Fibroblast of skin of right biceps (primary cell): Measurements from ENCODE around the gene RNMT.
A peak's percentile ranks its signal among the peaks of the same experiment; 100 is the strongest.
"Not testable (repeated sequence)": the region's sequence is repeated elsewhere in the genome, so short reads cannot be mapped to it uniquely, and the experiment has no call there.

Experiments used
- DNase-seq: peaks from one replicate; pipeline ENCODE4 v3.0.0-alpha.2; 2013

The RNMT gene

DNA sequence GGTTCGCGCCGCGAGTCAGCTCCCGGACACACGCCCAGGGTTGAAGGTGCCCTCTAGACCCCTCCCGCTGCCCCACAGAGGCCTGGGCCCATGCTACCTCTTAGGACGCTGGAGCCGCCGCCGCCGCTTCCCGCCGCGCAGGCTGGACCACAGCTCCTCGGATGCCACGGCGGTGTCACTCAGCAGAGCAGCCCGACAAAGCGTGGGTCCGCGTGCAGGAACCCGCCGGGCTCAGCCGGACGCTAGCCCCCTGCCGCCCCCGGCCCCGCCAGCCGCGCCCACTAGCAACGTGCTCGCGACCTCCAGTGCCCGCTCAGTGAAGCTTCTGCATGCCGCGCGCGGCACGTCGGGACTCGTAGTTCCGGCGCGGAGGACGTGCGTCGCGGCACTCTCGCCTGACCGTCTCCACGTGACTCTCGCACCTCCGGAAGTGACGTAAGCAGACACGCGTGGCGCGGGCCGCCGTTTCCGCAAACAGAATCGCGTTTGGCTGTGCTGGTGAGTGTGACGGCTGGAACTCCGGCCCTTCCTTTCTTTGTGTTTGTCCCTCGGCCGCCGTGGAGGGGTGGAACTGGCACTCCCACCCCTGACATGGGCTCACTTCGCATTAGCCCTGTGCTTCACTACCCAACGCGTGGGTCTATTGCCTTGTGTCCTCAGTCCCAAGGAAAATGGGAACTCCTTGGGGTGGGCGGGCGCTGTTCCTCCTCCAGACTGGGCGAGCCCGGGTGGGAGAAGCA, at the start of gene RNMT, which contains the start of gene FAM210A:
Gene RNMT, plus strand, starts transcription at position 442 of the 740 bp plus-strand sequence. CDS start 4,845 bp downstream, outside the sequence.
Gene FAM210A, minus strand, starts transcription at position 327 of the 740 bp plus-strand sequence. CDS start 44,481 bp downstream, outside the sequence.
- DNase-seq, result peak; percentile 95

DNA sequence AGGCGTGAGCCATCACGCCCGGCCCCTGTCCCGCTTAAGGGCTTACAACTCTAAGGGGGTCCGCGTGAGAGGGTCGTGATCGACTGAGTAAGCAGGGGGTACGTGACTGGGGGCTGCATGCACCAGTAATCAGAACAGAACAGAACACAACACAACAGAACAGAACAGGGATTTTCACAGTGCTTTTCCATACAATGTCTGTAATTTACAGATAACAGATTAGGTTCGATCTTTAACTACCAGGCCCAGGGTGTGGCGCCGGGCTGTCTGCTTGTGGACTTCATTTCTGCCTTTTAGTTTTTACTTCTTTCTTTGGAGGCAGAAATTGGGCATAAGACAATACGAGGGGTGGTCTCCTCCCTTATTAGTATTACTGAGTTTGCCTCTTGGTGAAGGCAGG, 49.1 kb upstream of the RNMT start:
- DNase-seq, result not testable (repeated sequence)

DNA sequence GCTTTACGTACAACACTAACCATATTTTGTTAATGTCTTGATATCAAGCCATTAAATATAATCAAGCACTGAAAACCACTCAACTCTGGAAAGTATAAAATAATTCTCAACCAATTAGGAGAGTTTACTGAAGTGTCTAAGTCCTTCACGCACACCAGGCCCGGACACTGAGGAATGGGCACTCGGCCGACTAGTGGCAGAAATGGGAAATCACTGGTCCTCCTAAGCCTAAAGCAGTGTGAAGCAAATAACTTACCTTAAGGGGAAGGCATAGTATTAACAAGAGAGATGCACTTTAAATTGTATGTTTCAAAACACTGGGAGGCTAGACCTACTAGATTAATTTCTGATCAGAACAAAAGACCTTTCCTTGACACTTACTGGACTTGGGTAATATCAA, 45.9 kb upstream of the RNMT start:
- no peak for DNase-seq

DNA sequence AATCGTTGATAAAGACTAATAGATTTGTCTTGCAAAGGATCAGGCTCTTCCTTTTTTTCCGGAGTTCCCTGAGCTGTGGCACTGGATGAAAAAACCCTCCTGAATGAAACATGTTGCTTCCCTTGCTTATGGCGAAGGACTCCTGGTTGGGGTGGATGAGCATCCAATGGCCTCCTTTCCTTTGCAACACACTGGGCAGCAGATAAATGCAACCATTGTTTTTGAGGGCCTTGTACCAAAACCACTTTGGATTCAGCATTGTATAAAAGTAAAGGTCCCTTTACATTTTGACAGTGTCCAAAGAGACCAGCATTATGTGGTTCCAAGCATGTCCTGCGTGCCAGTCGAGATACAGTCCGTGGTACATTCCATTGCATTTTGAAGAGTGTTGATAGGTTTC, 44.8 kb upstream of the RNMT start:
- DNase-seq, result no peak

DNA sequence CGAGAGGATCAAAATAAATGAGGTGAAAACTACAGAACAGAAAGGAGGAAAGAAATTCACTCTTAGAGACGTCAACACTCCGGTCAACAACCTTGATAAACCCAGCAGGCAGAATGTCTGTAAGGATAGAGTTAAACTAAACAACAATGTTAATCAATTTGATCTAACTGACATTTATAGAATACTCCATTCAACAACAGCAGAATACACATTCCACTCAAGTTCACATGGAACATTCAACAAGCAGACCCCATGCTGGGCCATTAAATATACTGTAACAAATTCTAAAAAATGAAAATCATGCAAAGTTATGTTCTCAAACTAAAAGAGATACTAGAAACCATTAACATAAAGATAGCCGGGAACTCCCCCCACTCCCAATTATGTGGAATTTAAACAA, 41.9 kb upstream of the RNMT start:
- no peak for DNase-seq

DNA sequence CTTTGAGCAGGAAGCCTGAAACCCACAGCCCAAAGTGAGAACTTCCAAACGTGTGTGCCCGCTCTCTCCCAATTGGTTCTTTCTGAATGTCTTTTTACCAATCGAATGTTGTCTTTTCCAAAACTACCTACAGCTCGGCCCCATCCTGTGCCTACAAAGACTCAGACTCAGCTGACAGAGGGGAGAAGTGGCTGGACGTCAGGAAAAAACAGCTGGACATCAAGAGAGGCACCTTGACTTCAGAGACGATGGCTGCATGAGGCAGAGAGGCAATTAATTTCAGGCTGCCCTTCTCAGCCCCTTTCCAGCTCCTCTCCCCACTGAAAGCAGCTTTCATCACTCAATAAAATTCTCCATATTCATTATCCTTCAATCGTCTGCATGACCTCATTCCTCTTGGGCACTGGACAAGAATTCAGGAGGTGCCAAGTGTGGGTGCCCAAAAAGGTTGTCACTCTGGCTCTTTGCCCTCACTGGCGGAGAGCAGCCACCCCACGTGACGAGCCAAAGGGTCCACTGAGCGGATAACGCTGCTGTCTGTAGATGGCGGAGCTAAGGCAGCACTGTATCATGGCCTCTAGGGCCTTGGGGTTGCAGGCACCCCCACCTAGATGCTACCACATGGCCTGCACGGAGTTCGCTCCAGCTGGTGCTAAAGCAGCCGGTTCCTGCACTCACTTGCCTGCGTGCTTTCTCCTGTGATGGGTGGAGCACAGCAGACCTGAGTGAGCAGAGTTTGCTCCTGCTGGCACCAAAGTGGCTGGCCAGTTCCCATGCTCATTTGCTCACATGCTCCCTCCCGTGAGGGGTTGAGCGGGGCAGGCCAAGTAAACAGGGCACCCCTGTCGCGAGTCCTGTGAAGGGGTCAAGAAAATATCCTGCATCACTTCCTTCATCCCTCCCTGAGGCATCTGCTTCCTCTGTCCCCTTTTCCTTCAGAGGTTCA, 38.0 kb upstream of the RNMT start:
- no peak for DNase-seq

DNA sequence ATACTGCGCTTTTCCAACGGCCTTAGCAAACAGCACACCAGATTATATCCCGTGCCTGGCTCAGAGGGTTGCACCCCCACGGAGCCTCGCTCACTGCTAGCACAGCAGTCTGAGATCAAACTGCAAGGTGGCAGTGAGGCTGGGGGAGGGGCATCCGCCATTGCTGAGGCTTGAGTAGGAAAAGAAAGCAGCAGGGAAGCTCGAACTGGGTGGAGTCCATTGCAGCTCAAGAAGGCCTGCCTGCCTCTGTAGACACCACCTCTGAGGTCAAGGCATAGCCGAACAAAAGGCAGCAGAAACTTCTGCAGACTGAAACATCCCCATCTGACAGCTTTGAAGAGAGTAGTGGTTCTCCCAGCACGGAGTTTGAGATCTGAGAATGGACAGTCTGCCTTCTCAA, 36.4 kb upstream of the RNMT start:
- not testable (repeated sequence) for DNase-seq

DNA sequence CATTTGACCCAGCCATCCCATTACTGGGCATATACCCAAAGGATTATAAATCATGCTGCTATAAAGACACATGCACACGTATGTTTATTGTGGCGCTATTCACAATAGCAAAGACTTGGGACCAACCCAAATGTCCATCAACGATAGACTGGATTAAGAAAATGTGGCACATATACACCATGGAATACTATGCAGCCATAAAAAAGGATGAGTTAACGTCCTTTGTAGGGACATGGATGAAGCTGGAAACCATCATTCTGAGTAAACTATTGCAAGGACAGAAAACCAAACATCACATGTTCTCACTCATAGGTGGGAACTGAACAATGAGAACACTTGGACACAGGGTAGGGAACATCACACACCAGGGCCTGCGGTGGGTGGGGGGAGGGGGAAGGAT, 31.1 kb upstream of the RNMT start:
- DNase-seq, result not testable (repeated sequence)

DNA sequence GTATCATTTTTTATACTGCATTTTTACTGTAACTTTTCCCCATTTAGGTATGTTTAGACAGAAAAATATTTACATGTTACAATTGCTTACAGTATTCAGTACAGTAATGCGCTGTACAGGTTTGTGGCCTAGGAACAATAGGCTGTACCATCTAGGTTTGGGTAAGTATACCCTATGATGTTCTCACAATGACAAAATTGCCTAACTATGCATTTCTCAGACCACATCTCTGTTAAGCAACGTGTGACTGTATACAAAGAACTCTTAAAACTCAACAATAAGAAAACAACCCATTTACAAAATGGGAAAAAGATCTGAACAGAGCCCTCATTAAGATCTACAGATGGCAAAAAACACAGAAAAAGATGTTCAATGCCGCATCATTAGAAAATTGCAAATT, 29.5 kb upstream of the RNMT start:
- DNase-seq, result no peak

DNA sequence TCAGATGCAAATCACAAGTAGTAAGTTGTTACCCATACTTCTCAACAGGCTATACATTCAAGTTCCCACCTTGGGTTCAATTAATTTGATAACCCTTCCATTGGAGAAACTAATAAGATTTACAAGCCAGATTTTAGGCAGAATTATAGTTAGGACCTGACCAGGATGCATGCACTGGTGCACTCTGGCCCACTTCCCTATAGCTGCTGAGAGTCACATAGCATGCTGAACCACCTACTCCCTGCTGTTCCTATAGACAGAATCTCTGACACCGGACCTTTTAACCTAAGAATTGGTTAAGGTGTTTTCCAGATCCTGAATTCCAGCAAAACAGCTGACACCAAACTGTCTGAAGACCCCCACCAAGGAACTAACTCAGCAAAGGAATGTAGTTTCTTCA, 26.3 kb upstream of the RNMT start:
- no peak for DNase-seq

DNA sequence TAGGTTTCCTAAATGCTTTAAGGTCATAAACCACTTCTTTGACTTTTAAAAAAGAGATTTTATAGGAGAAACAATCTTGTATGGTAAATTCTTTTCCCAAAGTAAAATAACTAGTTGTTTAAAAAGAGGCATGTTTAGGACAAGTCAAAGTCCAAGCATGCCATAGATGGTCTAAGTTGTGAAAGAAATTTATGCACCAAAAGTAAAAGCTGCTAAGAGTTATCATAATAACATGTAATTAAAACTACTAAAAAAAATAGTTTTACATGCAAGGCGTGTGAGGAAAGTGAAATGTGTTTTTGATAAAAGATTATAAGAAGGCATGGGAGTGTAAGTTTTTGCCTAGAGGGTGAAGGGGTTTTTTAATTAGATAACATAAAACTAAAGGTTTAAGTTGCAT, 22.6 kb upstream of the RNMT start:
- DNase-seq, result peak; percentile 35

DNA sequence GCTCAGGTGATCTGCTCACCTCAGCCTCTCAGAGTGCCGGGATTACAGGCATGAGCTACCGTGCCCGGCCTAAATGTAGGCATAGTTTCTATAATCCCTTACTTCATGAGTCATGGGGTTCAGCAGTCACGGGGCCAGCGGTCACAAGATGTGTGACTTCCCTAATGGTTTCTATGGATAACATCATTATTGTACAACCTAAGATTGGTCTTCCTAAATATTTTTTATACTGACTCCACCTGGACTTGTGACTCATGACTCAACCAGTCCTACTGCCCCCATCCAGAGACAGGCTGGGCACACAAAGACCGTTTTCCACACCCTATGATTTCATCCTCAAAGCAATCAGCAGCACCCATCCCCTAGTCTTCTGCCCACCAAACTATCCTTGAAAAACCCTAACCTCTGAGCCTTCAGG, 16.1 kb upstream of the RNMT start:
- peak; percentile 5 for DNase-seq

DNA sequence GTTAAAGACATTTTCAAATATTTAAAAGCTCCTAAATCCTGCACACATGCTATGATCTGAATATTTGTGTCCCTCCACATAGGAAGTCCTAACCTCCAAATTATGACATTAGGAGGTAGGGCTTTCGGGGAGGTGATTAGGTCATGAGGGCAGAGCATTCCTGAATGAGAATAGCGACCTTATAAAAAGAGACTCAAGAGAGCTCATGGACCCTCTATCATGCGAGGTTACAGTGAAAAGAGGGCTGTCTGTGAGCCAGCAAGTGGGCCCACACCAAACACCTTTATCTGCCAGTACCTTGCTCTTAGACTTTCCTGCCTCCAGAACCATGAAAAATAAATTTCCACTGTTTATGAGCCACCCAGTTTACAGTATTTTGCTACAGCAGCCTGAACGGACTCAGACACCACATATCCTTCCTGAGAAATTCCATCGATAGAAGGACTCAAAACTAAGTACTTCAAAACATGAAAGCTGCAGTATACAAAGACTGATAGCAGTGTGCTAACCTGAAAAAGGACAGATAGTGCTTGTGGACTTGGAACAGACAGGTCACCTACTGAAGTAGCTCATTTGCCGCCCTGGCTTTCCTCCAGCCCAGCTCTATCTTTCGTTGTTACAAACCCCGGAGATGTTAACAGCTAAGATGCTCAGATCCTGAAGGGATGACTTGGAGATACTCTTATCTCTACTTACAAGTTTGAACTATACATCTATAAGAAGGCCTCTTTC, 13.9 kb upstream of the RNMT start:
- DNase-seq, result no peak

DNA sequence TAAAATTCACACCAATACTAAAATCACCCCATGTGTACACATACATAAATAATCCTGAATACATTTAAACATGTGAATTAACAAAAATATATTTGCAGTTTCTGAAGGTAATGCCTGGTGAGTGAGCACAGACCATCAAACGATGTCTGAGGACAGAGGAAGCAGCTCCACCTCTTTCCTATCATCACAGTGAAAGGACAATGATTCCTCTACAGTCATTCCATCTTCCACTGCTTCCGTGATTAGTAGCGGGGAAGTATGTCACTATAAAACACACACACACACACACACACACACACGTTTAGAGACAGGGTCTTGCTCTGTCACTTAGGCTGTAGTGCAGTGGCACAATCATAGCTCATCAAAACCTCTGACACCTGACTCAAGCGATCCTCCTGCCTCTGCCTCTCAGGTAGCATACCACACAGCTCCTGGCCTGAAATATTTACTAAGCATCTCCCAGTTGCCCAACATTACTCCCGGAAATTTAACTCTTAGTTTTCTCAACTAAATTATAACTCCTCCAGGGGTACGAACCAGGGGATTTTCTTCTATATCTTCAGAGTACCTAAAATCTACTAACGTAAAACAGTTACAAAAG, 12.9 kb upstream of the RNMT start:
- no peak for DNase-seq

DNA sequence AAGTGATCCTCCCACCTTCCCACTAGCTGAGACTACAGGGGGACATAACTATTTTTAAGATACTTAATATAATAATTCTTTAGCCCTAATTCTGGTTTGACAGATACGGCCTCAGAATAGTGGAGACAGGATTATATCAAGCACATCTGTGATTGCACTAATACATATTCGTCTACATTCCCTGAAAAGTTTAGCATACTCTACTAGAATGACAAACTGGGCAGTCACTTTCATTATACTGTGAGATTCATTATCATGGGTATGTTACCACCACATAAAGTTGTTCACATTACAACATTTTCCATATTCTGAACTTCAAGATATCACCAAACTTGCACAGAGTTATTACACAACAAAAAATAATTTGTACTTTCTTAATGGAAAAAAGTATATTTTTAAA, 11.1 kb upstream of the RNMT start:
- no peak for DNase-seq

DNA sequence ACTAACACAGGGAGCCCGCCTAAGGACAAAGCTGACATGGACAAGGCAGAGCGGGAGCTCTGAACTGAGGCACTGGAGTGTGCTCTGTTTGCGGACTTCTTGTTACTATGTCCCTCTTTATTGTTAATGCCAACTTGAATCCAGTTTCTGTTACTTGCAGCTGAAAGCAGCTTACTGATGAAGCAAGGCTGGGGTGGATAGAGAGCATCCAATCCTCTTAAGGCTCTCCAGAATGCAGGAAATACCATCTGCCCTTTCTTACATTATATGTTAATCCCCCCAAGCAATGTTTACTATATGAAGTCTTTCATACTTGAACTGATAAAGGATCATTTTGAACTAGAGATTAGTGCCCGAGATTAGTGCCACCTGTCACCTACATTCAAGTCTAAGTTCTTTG, 9.6 kb upstream of the RNMT start:
- no peak for DNase-seq

DNA sequence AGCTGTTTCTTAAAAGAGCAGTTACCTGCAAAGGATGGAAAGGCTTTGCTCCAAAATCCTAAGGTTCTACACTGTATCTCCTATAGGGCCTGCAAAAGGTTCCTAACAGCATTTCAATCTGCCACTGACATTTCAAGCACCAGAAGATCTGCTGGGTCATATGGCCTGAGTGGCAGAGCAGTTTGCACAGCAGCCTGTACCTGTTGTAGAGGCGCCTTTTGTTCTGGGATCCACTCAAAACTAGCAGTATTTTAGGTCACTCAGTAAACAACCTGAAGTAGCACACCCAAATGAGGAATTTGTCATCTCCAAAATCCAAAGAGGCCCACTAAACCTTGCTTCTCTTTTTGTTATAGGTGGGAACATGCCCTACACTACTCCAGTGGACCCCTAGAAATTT, 6.3 kb upstream of the RNMT start:
- DNase-seq, result no peak

DNA sequence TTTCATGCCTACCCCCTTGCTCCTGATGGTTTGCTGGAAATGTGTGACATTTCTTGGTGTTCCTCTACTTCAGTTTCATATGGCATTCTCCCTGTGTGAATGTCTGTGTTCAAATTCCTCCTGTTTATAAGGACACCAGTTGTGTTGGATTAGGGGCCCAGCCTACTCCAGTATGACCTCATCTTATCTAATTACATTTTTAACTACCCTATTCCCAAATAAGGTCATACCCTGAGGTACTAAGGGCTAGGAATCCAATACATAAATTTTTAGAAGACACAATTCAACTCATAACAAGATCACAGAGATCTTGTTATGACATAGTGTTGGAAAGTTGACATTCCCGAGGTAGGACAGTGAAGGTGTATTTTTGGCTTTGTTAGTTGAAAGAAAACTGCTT, 5.6 kb upstream of the RNMT start:
- DNase-seq, result no peak

DNA sequence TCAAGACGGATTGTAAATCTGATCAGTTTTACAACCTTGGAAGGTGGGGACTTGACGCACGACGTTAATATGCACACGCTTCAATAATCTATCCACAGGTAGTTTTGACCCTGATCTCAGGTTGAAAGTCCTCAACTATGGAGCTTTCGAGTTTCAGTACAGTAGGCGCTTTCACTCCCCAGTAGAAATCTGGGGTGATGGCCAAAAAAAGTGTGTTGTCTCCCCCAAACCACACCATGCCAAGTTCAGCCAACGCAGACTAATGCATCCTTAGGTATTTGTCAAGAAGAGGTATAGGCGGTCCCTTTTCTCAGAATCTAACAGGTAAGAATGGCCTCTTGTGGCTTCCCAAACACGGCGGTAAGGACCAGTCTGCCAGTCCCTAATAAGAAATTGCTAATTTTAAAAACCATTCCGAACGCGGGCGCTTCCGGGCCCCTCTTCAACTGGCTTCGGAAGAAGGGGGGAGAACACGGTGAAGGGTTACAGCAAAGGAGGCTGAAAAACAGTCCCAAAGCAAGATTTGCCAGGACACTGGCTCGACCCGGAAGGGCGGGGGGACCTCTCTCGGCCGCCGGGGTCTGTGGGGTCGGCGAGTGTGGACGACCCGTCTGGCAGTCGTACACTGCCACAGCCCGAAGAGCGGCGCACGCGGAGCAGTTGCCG, 774 bp upstream of the RNMT start:
- DNase-seq, result peak; percentile 2

DNA sequence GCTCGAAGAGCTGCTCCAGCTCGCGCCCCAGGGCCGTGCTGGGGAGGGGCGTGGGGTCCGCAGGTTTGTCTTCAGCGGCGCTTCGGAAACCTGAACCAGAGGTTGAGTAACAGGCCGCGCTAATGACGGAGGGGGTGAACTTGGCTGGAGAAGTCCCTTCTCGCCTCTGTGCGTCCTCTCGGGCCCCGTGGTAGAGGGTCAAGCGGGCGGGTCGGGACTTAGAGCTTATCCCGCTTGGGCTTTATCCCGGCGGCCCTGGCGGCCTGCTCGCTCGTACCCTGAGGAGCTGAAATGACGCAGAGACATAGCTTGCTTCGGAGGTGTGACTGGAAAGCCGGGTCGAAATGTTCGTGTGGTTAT, 479 bp downstream of the RNMT start:
- peak; percentile 38 for DNase-seq

DNA sequence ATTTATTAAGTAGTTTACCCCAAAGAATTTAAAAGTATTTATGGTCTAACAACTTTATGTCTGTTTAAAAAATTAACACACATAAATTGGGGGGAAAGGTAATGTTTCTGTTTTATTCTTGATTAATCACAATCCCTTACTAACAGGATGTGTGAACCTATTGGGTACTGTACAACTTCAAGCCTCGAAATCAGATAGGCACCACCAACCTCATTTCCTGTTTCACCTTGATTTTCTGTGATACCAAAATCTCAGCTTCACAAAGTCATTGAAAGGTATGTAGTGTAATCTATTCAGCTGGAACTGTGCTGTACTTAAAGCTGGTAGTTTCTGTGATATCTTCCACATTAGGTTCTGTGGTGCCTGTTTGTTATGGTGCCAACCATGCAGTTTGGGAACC, 4.0 kb downstream of the RNMT start:
- no peak for DNase-seq

DNA sequence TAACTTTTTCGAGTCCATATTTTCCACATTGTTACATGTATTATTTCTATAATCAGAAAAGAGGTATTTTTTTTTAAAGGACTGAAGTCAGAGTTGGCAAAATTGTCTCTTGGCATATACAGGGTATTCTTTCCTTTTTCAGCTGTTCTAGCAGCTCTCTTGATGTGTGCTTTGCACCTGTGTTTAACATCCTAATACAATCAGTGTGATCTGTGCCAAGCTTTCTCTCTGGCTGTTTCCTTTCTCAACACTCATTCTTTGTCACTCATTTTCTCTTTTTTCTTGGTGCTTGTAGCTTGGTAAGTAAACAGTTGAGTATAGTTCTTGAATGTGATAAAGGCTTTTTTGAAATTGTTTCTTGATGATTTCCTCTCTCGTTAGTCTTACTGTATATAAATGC, 9.2 kb downstream of the RNMT start:
- DNase-seq, result no peak
